ENCODE measurements around the gene CBLC.

- no peak for TF ChIP-seq CTCF (optimal IDR thresholded peaks at IDR 0.05 in 1 of 3, IDR thresholded peaks at IDR 0.05 in 1 of 3, conservative IDR thresholded peaks at IDR 0.05 in 1 of 3; ENCODE audit: extremely low read depth in 1 of 3, insufficient read depth in 2 of 3, low read length in 3 of 3)
- no peak for TF ChIP-seq EZH2 (IDR thresholded peaks at IDR 0.05; ENCODE audit: low read length)
Measured at GRCh38 chr19:44799627-44800346, 22.1 kb downstream of the CBLC start.

All from keratinocyte (primary cell).